ENCODE measurements around the gene WNT7A.
A peak's percentile ranks its signal among the peaks of the same experiment; 100 is the strongest.

WNT7A gene

GRCh38 chr3:13890377-13891016, 10.6 kb upstream of the WNT7A start:
- ATAC-seq (ENCODE audit: low read depth) (peak; percentile 58), DNase-seq (ENCODE audit: low spot score) (peak; percentile 81)
- no peak overlapping the region for H3K4me3 ChIP-seq (ENCODE audit: severe bottlenecking)
- H3K36me3 ChIP-seq (ENCODE audit: low read depth): no peaks in the 10 kb centered on the region
- H3K27ac ChIP-seq (ENCODE audit: poor library complexity, severe bottlenecking): peak overlapping the region; percentile 59
- H3K27me3 ChIP-seq (ENCODE audit: insufficient read depth, poor library complexity, severe bottlenecking): no peaks in the 10 kb centered on the region
- TF ChIP-seq, protein P1, sequence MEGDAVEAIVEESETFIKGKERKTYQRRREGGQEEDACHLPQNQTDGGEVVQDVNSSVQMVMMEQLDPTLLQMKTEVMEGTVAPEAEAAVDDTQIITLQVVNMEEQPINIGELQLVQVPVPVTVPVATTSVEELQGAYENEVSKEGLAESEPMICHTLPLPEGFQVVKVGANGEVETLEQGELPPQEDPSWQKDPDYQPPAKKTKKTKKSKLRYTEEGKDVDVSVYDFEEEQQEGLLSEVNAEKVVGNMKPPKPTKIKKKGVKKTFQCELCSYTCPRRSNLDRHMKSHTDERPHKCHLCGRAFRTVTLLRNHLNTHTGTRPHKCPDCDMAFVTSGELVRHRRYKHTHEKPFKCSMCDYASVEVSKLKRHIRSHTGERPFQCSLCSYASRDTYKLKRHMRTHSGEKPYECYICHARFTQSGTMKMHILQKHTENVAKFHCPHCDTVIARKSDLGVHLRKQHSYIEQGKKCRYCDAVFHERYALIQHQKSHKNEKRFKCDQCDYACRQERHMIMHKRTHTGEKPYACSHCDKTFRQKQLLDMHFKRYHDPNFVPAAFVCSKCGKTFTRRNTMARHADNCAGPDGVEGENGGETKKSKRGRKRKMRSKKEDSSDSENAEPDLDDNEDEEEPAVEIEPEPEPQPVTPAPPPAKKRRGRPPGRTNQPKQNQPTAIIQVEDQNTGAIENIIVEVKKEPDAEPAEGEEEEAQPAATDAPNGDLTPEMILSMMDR (IDR thresholded peaks at IDR 0.05; ENCODE audit: poor library complexity, severe bottlenecking): no peak
- H3K9me3 ChIP-seq (ENCODE audit: severe bottlenecking): no peaks in the 10 kb centered on the region
- peaks cover 20% of the 10 kb centered on the region for H3K4me1 ChIP-seq (ENCODE audit: insufficient read depth, poor library complexity, severe bottlenecking)

GRCh38 chr3:13888576-13888975, 8.7 kb upstream of the WNT7A start:
- DNase-seq (ENCODE audit: low spot score) (no peak), ATAC-seq (ENCODE audit: low read depth) (no peak)
- Histone ChIP-seq H3K4me3 (ENCODE audit: severe bottlenecking) (no peak overlapping the region), H3K27me3 (ENCODE audit: insufficient read depth, poor library complexity, severe bottlenecking) (no peaks in the 10 kb centered on the region), H3K4me1 (ENCODE audit: insufficient read depth, poor library complexity, severe bottlenecking) (peaks cover 20% of the 10 kb centered on the region), H3K9me3 (ENCODE audit: severe bottlenecking) (no peaks in the 10 kb centered on the region), H3K27ac (ENCODE audit: poor library complexity, severe bottlenecking) (no peak overlapping the region), H3K36me3 (ENCODE audit: low read depth) (no peaks in the 10 kb centered on the region)
- TF ChIP-seq, protein P1 (IDR thresholded peaks at IDR 0.05; ENCODE audit: poor library complexity, severe bottlenecking): no peak

GRCh38 chr3:13887495-13888300, 7.8 kb upstream of the WNT7A start:
- Histone ChIP-seq H3K4me1 (ENCODE audit: insufficient read depth, poor library complexity, severe bottlenecking) (peaks cover 20% of the 10 kb centered on the region), H3K36me3 (ENCODE audit: low read depth) (no peaks in the 10 kb centered on the region), H3K27ac (ENCODE audit: poor library complexity, severe bottlenecking) (no peak overlapping the region), H3K9me3 (ENCODE audit: severe bottlenecking) (no peaks in the 10 kb centered on the region), H3K4me3 (ENCODE audit: severe bottlenecking) (no peak overlapping the region), H3K27me3 (ENCODE audit: insufficient read depth, poor library complexity, severe bottlenecking) (no peaks in the 10 kb centered on the region)
- DNase-seq (ENCODE audit: low spot score) (no peak), ATAC-seq (ENCODE audit: low read depth) (no peak)
- TF ChIP-seq, protein P1 (IDR thresholded peaks at IDR 0.05; ENCODE audit: poor library complexity, severe bottlenecking): no peak

- DNase-seq (ENCODE audit: low spot score): no peak
- H3K4me1 ChIP-seq (ENCODE audit: insufficient read depth, poor library complexity, severe bottlenecking): peaks cover 17% of the 10 kb centered on the region
- H3K27ac ChIP-seq (ENCODE audit: poor library complexity, severe bottlenecking): no peak overlapping the region
- no peaks in the 10 kb centered on the region for H3K36me3 ChIP-seq (ENCODE audit: low read depth)
- H3K9me3 ChIP-seq (ENCODE audit: severe bottlenecking): no peaks in the 10 kb centered on the region
- H3K4me3 ChIP-seq (ENCODE audit: severe bottlenecking): no peak overlapping the region
- no peaks in the 10 kb centered on the region for H3K27me3 ChIP-seq (ENCODE audit: insufficient read depth, poor library complexity, severe bottlenecking)
- no peak for ATAC-seq (ENCODE audit: low read depth)
- TF ChIP-seq, protein P1 (IDR thresholded peaks at IDR 0.05; ENCODE audit: poor library complexity, severe bottlenecking): no peak
These were observed 6.8 kb upstream of the WNT7A start for GRCh38 chr3:13886593-13887129.

DNA sequence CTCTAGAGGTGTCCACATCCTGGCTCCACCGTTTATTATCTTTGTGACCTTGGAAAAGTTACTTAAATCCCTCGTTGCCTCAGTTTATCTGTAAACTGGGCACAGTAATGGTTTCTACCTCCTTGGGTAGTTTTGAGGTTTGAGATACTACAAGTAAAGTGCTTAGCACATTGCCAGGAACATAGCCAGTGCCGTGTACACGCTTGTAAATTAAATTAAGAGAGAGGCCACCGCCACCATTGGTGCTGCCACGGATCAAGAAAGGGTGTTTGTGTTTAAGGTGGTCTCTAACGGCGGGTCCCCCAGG, 5.8 kb upstream of the WNT7A start:
- TF ChIP-seq, protein P1 (IDR thresholded peaks at IDR 0.05; ENCODE audit: poor library complexity, severe bottlenecking): peak; percentile 64
- no peak for ATAC-seq (ENCODE audit: low read depth)
- Histone ChIP-seq H3K4me3 (ENCODE audit: severe bottlenecking) (no peak overlapping the region), H3K27ac (ENCODE audit: poor library complexity, severe bottlenecking) (no peak overlapping the region), H3K4me1 (ENCODE audit: insufficient read depth, poor library complexity, severe bottlenecking) (peaks cover 7% of the 10 kb centered on the region), H3K9me3 (ENCODE audit: severe bottlenecking) (no peaks in the 10 kb centered on the region), H3K36me3 (ENCODE audit: low read depth) (no peaks in the 10 kb centered on the region), H3K27me3 (ENCODE audit: insufficient read depth, poor library complexity, severe bottlenecking) (no peaks in the 10 kb centered on the region)
- no peak for DNase-seq (ENCODE audit: low spot score)
